AG04449 (cell line): ENCODE data around the gene CDC27.

Source experiments
- CTCF ChIA-PET: fragments of 350-600 bp; formaldehyde crosslinking; extraction: SDS; loops from one replicate; lab custom pipeline; 2021; ENCODE audit warnings: antibody characterized with exemption; lab: Yijun Ruan, JAX
- POLR2A ChIA-PET: fragments of 400-600, 350-600 bp; formaldehyde crosslinking; extraction: SDS; loops from one replicate; lab custom pipeline; 2020; ENCODE audit warnings: antibody characterized with exemption, inconsistent platforms; lab: Yijun Ruan, JAX
- DNase-seq: peaks from one replicate; pipeline ENCODE4 v3.0.0-alpha.2; 2010; ENCODE audit warnings: low read depth, low spot score
- H3K4me3 ChIP-seq: 2 replicates; pipeline ENCODE4 v1.5.1; 2011; ENCODE audit warnings: low read depth, mild to moderate bottlenecking, control low read depth, low read length
- TF ChIP-seq, protein P1 (sequence below): IDR thresholded peaks from one replicate; pipeline ENCODE4 v1.5.1; 2011; ENCODE audit warnings: mild to moderate bottlenecking, moderate library complexity, low read length, control low read depth, inconsistent platforms; ENCODE audit not compliant: insufficient read depth; ENCODE audit errors: missing control alignments

The CDC27 gene, protein sequence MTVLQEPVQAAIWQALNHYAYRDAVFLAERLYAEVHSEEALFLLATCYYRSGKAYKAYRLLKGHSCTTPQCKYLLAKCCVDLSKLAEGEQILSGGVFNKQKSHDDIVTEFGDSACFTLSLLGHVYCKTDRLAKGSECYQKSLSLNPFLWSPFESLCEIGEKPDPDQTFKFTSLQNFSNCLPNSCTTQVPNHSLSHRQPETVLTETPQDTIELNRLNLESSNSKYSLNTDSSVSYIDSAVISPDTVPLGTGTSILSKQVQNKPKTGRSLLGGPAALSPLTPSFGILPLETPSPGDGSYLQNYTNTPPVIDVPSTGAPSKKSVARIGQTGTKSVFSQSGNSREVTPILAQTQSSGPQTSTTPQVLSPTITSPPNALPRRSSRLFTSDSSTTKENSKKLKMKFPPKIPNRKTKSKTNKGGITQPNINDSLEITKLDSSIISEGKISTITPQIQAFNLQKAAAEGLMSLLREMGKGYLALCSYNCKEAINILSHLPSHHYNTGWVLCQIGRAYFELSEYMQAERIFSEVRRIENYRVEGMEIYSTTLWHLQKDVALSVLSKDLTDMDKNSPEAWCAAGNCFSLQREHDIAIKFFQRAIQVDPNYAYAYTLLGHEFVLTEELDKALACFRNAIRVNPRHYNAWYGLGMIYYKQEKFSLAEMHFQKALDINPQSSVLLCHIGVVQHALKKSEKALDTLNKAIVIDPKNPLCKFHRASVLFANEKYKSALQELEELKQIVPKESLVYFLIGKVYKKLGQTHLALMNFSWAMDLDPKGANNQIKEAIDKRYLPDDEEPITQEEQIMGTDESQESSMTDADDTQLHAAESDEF

GRCh38 chr17:47188876-47189731 is at the start of gene CDC27:
TSS of gene CDC27 (minus strand) at chr17:47189295. CDS start at chr17:47189172, 123 bp downstream.
- TF ChIP-seq, protein P1, sequence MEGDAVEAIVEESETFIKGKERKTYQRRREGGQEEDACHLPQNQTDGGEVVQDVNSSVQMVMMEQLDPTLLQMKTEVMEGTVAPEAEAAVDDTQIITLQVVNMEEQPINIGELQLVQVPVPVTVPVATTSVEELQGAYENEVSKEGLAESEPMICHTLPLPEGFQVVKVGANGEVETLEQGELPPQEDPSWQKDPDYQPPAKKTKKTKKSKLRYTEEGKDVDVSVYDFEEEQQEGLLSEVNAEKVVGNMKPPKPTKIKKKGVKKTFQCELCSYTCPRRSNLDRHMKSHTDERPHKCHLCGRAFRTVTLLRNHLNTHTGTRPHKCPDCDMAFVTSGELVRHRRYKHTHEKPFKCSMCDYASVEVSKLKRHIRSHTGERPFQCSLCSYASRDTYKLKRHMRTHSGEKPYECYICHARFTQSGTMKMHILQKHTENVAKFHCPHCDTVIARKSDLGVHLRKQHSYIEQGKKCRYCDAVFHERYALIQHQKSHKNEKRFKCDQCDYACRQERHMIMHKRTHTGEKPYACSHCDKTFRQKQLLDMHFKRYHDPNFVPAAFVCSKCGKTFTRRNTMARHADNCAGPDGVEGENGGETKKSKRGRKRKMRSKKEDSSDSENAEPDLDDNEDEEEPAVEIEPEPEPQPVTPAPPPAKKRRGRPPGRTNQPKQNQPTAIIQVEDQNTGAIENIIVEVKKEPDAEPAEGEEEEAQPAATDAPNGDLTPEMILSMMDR = no peak
- peak; percentile 82 for DNase-seq
- H3K4me3 ChIP-seq = peak within 1 kb of the TSS; percentile 82
- ChIA-PET CTCF (interaction anchor here (1.1 to 1.7 kb wide), 4 partner anchors 9 to 427 kb away, joined by 3 to 5 read pairs (median 4); no protein-coding TSS in a partner anchor), POLR2A (interaction anchor here (0.7 to 1.4 kb wide), 4 partner anchors 8 to 86 kb away, joined by 4 read pairs; no protein-coding TSS in a partner anchor)

DNA sequence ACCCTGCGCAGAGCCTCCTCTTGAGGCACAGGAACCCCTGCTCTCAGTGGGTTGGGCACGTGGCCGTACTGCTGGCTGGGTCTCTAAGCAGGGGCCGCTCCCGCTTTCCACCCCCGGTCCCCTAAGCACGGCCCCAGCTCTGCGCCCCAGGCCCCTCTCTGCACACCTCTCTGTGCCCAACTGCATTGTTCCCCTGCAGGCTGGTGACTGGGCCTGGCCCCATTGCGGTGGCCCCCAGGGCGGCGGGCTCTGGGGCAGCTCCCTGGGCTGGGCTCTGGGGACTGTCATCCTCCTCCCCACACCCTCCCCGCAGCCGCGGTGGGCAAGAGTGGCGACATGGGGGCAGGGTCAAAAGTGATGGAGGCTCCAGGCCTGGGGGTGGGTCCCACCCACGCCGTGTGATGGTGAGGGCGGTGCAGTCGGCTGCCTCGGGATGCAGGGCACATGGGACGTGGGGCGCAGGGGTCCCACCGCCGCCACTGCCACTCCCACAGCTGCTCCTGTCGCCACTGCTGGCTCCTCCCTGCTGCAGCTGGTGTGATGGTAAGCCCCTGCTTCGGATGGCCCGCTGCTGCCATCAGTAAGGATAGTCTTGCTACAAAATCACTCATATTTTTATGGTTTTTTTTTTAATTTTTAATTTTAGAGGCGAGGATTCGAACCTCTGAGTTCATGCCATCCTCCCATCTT is 49.4 kb upstream of the CDC27 start:
- DNase-seq = no peak
- ChIA-PET POLR2A (no interaction called here), CTCF (interaction anchor here (6.6 kb wide), 1 partner anchor 9 kb away, joined by 40 read pairs; no protein-coding TSS in a partner anchor)
- no peak overlapping the region for H3K4me3 ChIP-seq
- TF ChIP-seq, protein P1 = no peak

DNA sequence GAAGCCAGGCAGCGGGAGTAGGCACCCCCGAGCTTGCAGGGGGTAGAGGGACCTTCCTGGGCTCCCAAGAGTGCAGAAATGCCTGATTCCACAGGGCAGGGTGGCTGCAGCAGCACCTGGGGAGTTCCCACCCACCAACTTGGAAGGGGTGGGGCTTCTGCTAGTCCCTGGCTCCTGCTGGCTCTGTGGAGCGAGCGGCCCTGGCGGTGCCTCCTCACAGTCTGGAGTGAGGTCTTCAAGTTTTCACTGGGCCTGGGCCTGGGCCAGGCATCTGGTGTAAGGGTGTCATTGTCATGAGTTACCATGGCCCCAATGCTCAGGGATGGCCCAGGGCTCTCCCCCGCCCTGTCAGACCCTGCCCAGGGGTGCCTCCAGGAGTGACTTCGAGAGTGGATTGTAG is 48.7 kb upstream of the CDC27 start:
- TF ChIP-seq, protein P1 = no peak
- CTCF ChIA-PET = interaction anchor here (6.6 kb wide), 1 partner anchor 8 kb away, joined by 40 read pairs; no protein-coding TSS in a partner anchor
- POLR2A ChIA-PET = no interaction called here
- no peak overlapping the region for H3K4me3 ChIP-seq
- DNase-seq = no peak

DNA sequence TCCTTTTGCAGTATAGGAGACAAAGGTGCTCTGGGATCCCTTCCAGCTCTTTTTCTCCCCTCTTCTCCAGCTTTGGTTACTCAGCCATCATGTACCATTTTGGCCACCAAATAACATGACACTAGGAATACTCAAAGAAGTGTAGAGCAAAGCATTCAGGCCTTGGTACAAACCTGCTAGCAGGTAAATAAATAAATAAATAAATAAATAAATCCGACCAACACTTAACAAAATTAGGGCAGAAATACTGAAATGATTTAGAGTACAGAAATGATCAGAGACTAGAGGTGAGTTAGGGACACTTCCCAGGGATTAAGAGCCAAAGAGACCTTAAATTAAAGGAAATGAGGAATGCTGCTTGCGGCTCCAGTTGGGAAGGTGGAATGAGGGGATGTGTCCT is 46.8 kb upstream of the CDC27 start:
- H3K4me3 ChIP-seq = no peak overlapping the region
- DNase-seq = no peak
- TF ChIP-seq, protein P1 = no peak
- ChIA-PET CTCF (interaction anchor here (4.6 kb wide), 1 partner anchor 79 kb away, joined by 22 read pairs; no protein-coding TSS in a partner anchor), POLR2A (no interaction called here)

DNA sequence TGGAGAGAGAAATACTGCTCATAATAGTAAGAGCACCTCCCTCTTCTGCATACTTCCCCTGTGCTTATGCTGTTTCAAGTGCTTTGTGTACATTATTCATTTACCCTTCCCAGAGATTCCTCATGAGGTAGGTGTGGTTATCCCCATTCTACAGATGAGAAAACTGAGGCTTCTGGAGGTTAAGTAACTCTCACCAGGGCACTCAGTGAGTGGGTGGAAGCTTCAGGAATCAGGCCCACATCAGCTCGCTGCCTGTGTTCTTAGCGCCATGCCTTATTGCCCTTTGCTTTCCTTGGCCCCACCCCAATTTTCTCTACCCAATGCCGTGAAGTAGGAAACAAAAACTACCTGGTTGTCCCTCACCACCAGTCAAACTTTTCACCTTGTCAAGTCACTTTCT is 46.4 kb upstream of the CDC27 start:
- H3K4me3 ChIP-seq = no peak overlapping the region
- CTCF ChIA-PET = interaction anchor here (1.1 to 4.6 kb wide), 2 partner anchors 77 to 80 kb away, joined by 4 to 22 read pairs; no protein-coding TSS in a partner anchor
- TF ChIP-seq, protein P1 = no peak
- POLR2A ChIA-PET = no interaction called here
- DNase-seq = no peak
